GM21529 (cell line): ENCODE measurements around the gene DNAJB13.

Experiments
- ATAC-seq: cut with Tn5 transposase; IDR thresholded peaks from one replicate; pipeline ENCODE4 v1.9.1; 2021; ENCODE audit not compliant: unreplicated experiment

Gene DNAJB13

GRCh38 chr11:74012074-74012809, 61.4 kb downstream of the DNAJB13 start:
- ATAC-seq, result no peak

- no peak for ATAC-seq
Measured at GRCh38 chr11:74013141-74013540, 62.3 kb downstream of the DNAJB13 start.

- no peak for ATAC-seq
Measured at GRCh38 chr11:74014880-74015279, 64.1 kb downstream of the DNAJB13 start.

- no peak for ATAC-seq
Measured at GRCh38 chr11:74015919-74016684, 65.3 kb downstream of the DNAJB13 start.

GRCh38 chr11:74017631-74018030, 66.8 kb downstream of the DNAJB13 start:
- ATAC-seq, result no peak

GRCh38 chr11:74018331-74019005, 67.6 kb downstream of the DNAJB13 start:
- ATAC-seq, result no peak

- no peak for ATAC-seq
Measured at GRCh38 chr11:74019104-74019738, 68.4 kb downstream of the DNAJB13 start.

- peak; percentile 27 for ATAC-seq
Measured at GRCh38 chr11:74019860-74020259, 69.0 kb downstream of the DNAJB13 start.
